GM11168 (cell line): Measurements from ENCODE around the gene C1QL4.
"Not testable (repeated sequence)": the region's sequence is repeated elsewhere in the genome, so short reads cannot be mapped to it uniquely, and the experiment has no call there.

Experiments
- in situ Hi-C: fragments of 300-500 bp; cut with MboI; formaldehyde crosslinking; loops from one replicate; pipeline ENCODE4 v1.12.0; 2022; ENCODE audit warnings: low sequenced_read_pairs; ENCODE audit not compliant: unreplicated experiment

C1QL4 gene

GRCh38 chr12:49287876-49288275 lies 49.1 kb downstream of the C1QL4 start:
- in situ Hi-C loops, result no loop called here

- in situ Hi-C loops, result no loop called here
Observed at GRCh38 chr12:49284672-49285071, 52.3 kb downstream of the C1QL4 start.

GRCh38 chr12:49283541-49284429 lies 53.2 kb downstream of the C1QL4 start:
- in situ Hi-C loops, result no loop called here

GRCh38 chr12:49282740-49283375 lies 54.1 kb downstream of the C1QL4 start:
- in situ Hi-C loops, result not testable (repeated sequence)
